ENCODE data around the gene CDC73. TPM values are rescaled to one million over a fixed set of nuclear protein-coding genes. Genes with fewer than 3 reads are reported as not detected.

CDC73 gene
- total RNA-seq, 1 donor from 2014 or later, result 59.8 TPM

DNA sequence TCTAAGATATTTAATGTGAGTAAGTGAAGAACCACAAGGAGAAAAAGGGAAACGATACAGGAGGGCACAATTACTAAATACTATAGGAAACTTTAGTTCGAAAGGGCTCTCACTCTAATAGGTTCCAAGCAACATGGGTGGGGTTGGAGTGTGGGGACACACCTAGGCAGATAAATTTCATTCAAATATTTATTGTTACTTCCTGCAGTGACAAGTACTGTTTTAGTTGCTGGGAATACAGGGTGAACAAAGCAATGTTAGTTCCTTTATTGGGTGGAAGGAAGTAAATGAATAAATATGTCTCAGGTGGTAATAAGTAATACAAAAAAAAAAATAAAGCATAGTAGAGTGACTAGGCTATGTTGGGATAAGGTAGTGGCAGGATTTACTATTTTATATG lies 137.8 kb downstream of the CDC73 start:
- peak in 1 of 2 donors; percentile 7 for ATAC-seq
- Histone ChIP-seq H3K27me3 (ENCODE audit: low read depth) (no peaks in the 10 kb centered on the region), H3K4me1 (no peaks in the 10 kb centered on the region), H3K4me3 (no peak overlapping the region), H3K9me3 (no peaks in the 10 kb centered on the region), H3K27ac (no peak overlapping the region), H3K36me3 (no peaks in the 10 kb centered on the region)
- no peak for TF ChIP-seq CTCF (IDR thresholded peaks at IDR 0.05)
- DNase-seq, result no peak
- intact Hi-C loops (cut with DNase I), result no loop called here

GRCh38 chr1:193260056-193260745 lies 138.4 kb downstream of the CDC73 start:
- Histone ChIP-seq H3K27ac (no peak overlapping the region), H3K27me3 (ENCODE audit: low read depth) (no peaks in the 10 kb centered on the region), H3K36me3 (no peaks in the 10 kb centered on the region), H3K4me1 (no peaks in the 10 kb centered on the region), H3K4me3 (no peak overlapping the region), H3K9me3 (no peaks in the 10 kb centered on the region)
- DNase-seq (no peak), ATAC-seq (peak in 1 of 2 donors; percentile 33)
- intact Hi-C loops (cut with DNase I), result no loop called here
- no peak for TF ChIP-seq CTCF (IDR thresholded peaks at IDR 0.05)

GRCh38 chr1:193260896-193261295 lies 139.1 kb downstream of the CDC73 start:
- intact Hi-C loops (cut with DNase I), result no loop called here
- no peak for TF ChIP-seq CTCF (IDR thresholded peaks at IDR 0.05)
- Histone ChIP-seq H3K27me3 (ENCODE audit: low read depth) (no peaks in the 10 kb centered on the region), H3K4me1 (no peaks in the 10 kb centered on the region), H3K36me3 (no peaks in the 10 kb centered on the region), H3K9me3 (no peaks in the 10 kb centered on the region), H3K4me3 (no peak overlapping the region), H3K27ac (no peak overlapping the region)
- DNase-seq (no peak), ATAC-seq (peak in 1 of 2 donors; percentile 29)

- DNase-seq, result no peak
- H3K9me3 ChIP-seq, result no peaks in the 10 kb centered on the region
- no peaks in the 10 kb centered on the region for H3K36me3 ChIP-seq
- H3K27ac ChIP-seq, result no peak overlapping the region
- no peak overlapping the region for H3K4me3 ChIP-seq
- intact Hi-C loops (cut with DNase I), result no loop called here
- ATAC-seq, result no peak
- no peaks in the 10 kb centered on the region for H3K4me1 ChIP-seq
- TF ChIP-seq CTCF (IDR thresholded peaks at IDR 0.05), result no peak
- no peaks in the 10 kb centered on the region for H3K27me3 ChIP-seq (ENCODE audit: low read depth)
These were observed 140.8 kb downstream of the CDC73 start for GRCh38 chr1:193262661-193263060.

DNA sequence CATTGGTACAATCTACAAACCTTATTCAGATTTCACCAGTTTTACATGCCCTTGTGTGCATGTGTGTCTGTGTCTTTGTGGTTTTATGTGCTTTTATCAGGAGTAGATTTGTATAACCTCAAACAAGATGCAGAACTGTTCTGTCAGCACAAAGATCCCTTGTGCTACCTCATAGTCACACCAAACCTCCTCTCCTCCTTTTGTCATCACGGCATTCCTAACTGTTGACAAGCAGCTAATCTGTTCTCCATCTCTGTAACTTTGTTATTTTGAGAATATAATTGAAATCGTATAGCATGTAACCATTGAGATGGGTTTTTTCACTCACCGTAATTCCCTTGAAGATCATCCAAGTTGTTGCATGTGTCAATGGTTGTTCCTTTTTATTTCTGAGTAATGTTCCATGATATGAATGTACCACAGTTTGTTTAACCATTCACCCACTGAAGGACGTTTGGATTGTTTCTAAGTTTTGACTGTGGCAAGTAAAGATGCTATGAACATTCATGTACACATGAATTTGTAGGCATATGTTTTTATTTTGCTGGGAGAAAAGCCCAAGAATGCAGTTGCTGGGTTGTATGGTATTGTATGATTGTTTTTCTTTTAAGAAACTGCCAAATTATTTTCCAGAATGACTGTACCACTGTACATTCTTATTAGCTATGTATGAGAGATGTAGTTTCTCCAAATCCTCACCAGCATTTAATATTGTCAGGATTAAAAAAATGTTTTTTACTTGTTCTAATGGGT lies 142.7 kb downstream of the CDC73 start:
- no peaks in the 10 kb centered on the region for H3K36me3 ChIP-seq
- TF ChIP-seq CTCF (IDR thresholded peaks at IDR 0.05), result no peak
- DNase-seq (no peak), ATAC-seq (no peak)
- no peaks in the 10 kb centered on the region for H3K9me3 ChIP-seq
- H3K4me3 ChIP-seq, result no peak overlapping the region
- no peak overlapping the region for H3K27ac ChIP-seq
- no peaks in the 10 kb centered on the region for H3K27me3 ChIP-seq (ENCODE audit: low read depth)
- intact Hi-C loops (cut with DNase I), result no loop called here
- no peaks in the 10 kb centered on the region for H3K4me1 ChIP-seq
